Chondrocyte (in vitro differentiated cells): ENCODE results near the gene TLCD3B. TPM values are rescaled to one million over a fixed set of nuclear protein-coding genes. Genes with fewer than 3 reads are reported as not detected.

Experiments used
- DNase-seq: peaks from one replicate; pipeline ENCODE4 v3.0.0; 2021; ENCODE audit warnings: mixed read lengths, low spot score
- H3K27ac Mint-ChIP-seq: one replicate; pipeline ENCODE4 v1.8.0; 2021; ENCODE audit warnings: mild to moderate bottlenecking, moderate library complexity, mixed read lengths; ENCODE audit not compliant: unreplicated experiment
- H3K27me3 Mint-ChIP-seq: 2 replicates; pipeline ENCODE4 v1.8.0; 2021; ENCODE audit warnings: low read depth, mixed read lengths
- H3K36me3 Mint-ChIP-seq: 2 replicates; pipeline ENCODE4 v1.8.0; 2021; ENCODE audit warnings: low read depth, mixed read lengths
- H3K4me1 Mint-ChIP-seq: 2 replicates; pipeline ENCODE4 v1.8.0; 2021; ENCODE audit warnings: low read depth, mild to moderate bottlenecking, mixed read lengths
- H3K4me3 Mint-ChIP-seq: one replicate; pipeline ENCODE4 v1.8.0; 2021; ENCODE audit warnings: mild to moderate bottlenecking, moderate library complexity, mixed read lengths; ENCODE audit not compliant: unreplicated experiment
- H3K9me3 Mint-ChIP-seq: 2 replicates; pipeline ENCODE4 v1.8.0; 2021; ENCODE audit warnings: low read depth, mixed read lengths
- CTCF ChIP-seq: fragments of 200-600 bp; sonication (generic); IDR thresholded peaks from 2 replicates; pipeline ENCODE4 v1.5.0; 2021; ENCODE audit warnings: antibody characterized with exemption, mild to moderate bottlenecking, moderate library complexity
- total RNA-seq: library from RNA; stranded (reverse); gene quantifications from 3 replicates; pipeline ENCODE4 v1.2.1, GENCODE V29; 2021

Gene TLCD3B
- total RNA-seq, 1 donor from 2014 or later, result 0.77 TPM

- no peak for TF ChIP-seq CTCF
- H3K4me1 Mint-ChIP-seq, result peaks cover 51% of the 10 kb centered on the region
- H3K9me3 Mint-ChIP-seq, result no peaks in the 10 kb centered on the region
- H3K36me3 Mint-ChIP-seq, result peaks cover 35% of the 10 kb centered on the region
- no peaks in the 10 kb centered on the region for H3K27me3 Mint-ChIP-seq
- peak overlapping the region; percentile 58 for H3K4me3 Mint-ChIP-seq
- no peak for DNase-seq
- peak overlapping the region; percentile 73 for H3K27ac Mint-ChIP-seq
Measured at GRCh38 chr16:30068333-30068732, 37.3 kb upstream of the TLCD3B start.

GRCh38 chr16:30067584-30067916 is 36.5 kb upstream of the TLCD3B start:
- no peak for TF ChIP-seq CTCF
- Mint-ChIP-seq H3K36me3 (peaks cover 34% of the 10 kb centered on the region), H3K27me3 (no peaks in the 10 kb centered on the region), H3K4me1 (peaks cover 53% of the 10 kb centered on the region), H3K9me3 (no peaks in the 10 kb centered on the region), H3K4me3 (peak overlapping the region; percentile 93), H3K27ac (peak overlapping the region; percentile 94)
- no peak for DNase-seq

GRCh38 chr16:30066761-30067583 is 35.9 kb upstream of the TLCD3B start:
- no peak for DNase-seq
- Mint-ChIP-seq H3K36me3 (peaks cover 32% of the 10 kb centered on the region), H3K4me1 (peaks cover 50% of the 10 kb centered on the region), H3K9me3 (no peaks in the 10 kb centered on the region), H3K27me3 (no peaks in the 10 kb centered on the region), H3K4me3 (peak overlapping the region; percentile 93), H3K27ac (peak overlapping the region; percentile 94)
- no peak for TF ChIP-seq CTCF

- no peak for DNase-seq
- H3K4me1 Mint-ChIP-seq, result peaks cover 50% of the 10 kb centered on the region
- no peak for TF ChIP-seq CTCF
- H3K4me3 Mint-ChIP-seq, result peak overlapping the region; percentile 93
- H3K27me3 Mint-ChIP-seq, result no peaks in the 10 kb centered on the region
- peaks cover 28% of the 10 kb centered on the region for H3K36me3 Mint-ChIP-seq
- H3K9me3 Mint-ChIP-seq, result no peaks in the 10 kb centered on the region
- peak overlapping the region; percentile 94 for H3K27ac Mint-ChIP-seq
Measured at GRCh38 chr16:30065943-30066760, 35.1 kb upstream of the TLCD3B start.

GRCh38 chr16:30065102-30065942 is 34.3 kb upstream of the TLCD3B start, which contains the start of gene ALDOA:
ALDOA (plus strand) TSS chr16:30065760; CDS start chr16:30066898, 1,138 bp downstream.
- Mint-ChIP-seq H3K27me3 (no peaks in the 10 kb centered on the region), H3K9me3 (no peaks in the 10 kb centered on the region), H3K4me1 (peaks cover 48% of the 10 kb centered on the region), H3K4me3 (peak within 1 kb of the TSS; percentile 93), H3K36me3 (peaks cover 28% of the 10 kb centered on the region), H3K27ac (peak within 1 kb of the TSS; percentile 98)
- TF ChIP-seq CTCF, result peak; percentile 1
- DNase-seq, result peak; percentile 99
